ENCODE results near the gene DCTN3. TPM values are rescaled to one million over a fixed set of nuclear protein-coding genes. Genes with fewer than 3 reads are reported as not detected.

Gene DCTN3
- total and polyA plus RNA-seq, 10 of the 15 experiments (the other 5 are each of a cell fraction or from before 2014, with no cell fraction given) = 19.0 to 120 (median 71.8) TPM

DNA sequence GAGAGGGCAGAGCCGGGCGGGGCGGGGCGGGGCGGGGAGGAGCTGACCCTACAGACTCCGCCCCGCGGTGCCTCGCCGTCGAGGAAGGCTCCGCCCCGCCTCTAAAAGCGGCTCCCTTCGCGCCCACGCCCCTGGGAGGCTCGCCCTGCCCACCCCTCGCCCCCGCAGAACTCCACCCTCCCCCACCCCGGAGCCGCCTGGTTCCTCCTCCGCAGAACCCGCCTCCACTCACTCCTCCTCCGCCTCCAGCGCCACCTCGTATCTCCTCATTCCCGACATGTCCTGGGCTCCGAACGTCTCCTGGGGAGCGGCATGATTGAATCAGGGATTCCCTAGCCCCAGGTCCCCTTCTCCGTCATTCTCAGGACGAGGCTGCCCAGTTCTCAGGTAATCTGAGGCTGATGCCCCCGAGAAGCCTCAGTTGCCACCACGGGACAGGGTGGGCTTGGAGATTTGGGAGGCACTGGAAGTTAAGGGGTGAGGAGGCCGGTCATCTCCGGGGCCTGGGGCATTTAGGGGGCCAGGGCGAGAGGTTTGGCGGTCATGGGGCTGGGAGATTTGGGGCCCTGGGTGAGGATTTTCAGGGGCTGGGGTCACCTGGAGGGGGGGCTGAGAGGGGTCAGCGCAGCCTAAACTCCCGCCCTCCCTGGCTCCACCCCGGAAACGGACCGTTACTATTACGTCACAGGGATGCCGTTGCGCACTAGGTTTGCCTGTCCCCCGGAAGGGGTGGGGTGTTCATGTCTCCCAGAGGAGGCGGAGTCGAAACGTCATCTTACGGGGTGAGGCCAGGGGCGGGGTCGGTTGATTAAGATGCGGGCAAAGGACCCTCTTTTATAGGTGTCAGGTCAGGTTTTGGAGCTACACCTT, 45.3 kb upstream of the DCTN3 start:
- no peaks in the 10 kb centered on the region for H3K36me3 ChIP-seq (ENCODE audit: control insufficient read depth in 2 of 2, insufficient read depth in 2 of 2, low read length in 1 of 2)
- peak overlapping the region; percentile 82 for H2AFZ ChIP-seq (ENCODE audit: control insufficient read depth, low read depth, low read length)
- DNase-seq (ENCODE audit: low read depth, low spot score) (no peak), ATAC-seq (peak; percentile 92), FAIRE-seq (peak; percentile 91)
- SMC1A ChIA-PET (ENCODE audit: uncharacterized antibody, unreplicated experiment) = interaction anchor here (0.7 to 1.1 kb wide), 2 partner anchors 19 to 21 kb away, joined by 3 read pairs; no protein-coding TSS in a partner anchor
- peaks cover 9% of the 10 kb centered on the region for H3K4me1 ChIP-seq (ENCODE audit: control insufficient read depth, insufficient read depth, low read length)
- POLR2A ChIA-PET = no interaction called here
- H3K9ac ChIP-seq (ENCODE audit: control insufficient read depth, insufficient read depth, low read length) = peak overlapping the region; percentile 77; the same call in 1 of the 2 replicates
- H3K27me3 ChIP-seq (replicated peaks in 1 of 2; ENCODE audit: control insufficient read depth in 2 of 2, insufficient read depth in 2 of 2, low read length in 1 of 2) = no peaks in the 10 kb centered on the region
- H3K79me2 ChIP-seq (ENCODE audit: control insufficient read depth, insufficient read depth, low read length) = no peaks in the 10 kb centered on the region
- peak overlapping the region; percentile 47 for H3K27ac ChIP-seq (ENCODE audit: control insufficient read depth, insufficient read depth)
- CTCF ChIA-PET = interaction anchor here (0.6 to 3.2 kb wide), 14 partner anchors 9 to 289 kb away, joined by 3 to 23 read pairs (median 3); partner anchors contain the start of genes GALT, MYORG and SIGMAR1
- intact Hi-C loops (cut with micrococcal nuclease; ENCODE audit: unreplicated experiment) (no loop called here), in situ Hi-C loops (cut with MboI) (no loop called here)
- BruUV-seq (replicated peaks) = TSS peak; percentile 76
- peak overlapping the region; percentile 96 for H3K4me2 ChIP-seq (ENCODE audit: control insufficient read depth, insufficient read depth)
- RAD21 ChIA-PET (ENCODE audit: unreplicated experiment) = interaction anchor here (0.9 to 1.7 kb wide), 3 partner anchors 28 to 45 kb away, joined by 3 to 7 read pairs (median 5); partner anchors contain the start of genes DCTN3 and SIGMAR1
- H3K4me3 ChIP-seq = peak overlapping the region; percentile 97
- H4K20me1 ChIP-seq (ENCODE audit: control insufficient read depth, insufficient read depth) = no peaks in the 10 kb centered on the region
- H3K9me3 ChIP-seq (replicated peaks; ENCODE audit: control insufficient read depth, insufficient read depth, low read length) = no peaks in the 10 kb centered on the region; the same call in 2 of the 3 replicates
- WGBS (ENCODE audit: insufficient coverage, insufficient replicate concordance, low lambda C conversion rate, missing lambda C conversion rate) = 5% methylated on average over 32 of the region's 55 CpGs
- TF ChIP-seq MLLT1 (IDR thresholded peaks at IDR 0.05) (peak; percentile 44; the same call in 1 of the 2 replicates), SMARCA5 (IDR thresholded peaks at IDR 0.05) (peak; percentile 54; the same call in 1 of the 2 replicates), YY1 (IDR thresholded peaks at IDR 0.05; ENCODE audit: low read depth, low read length) (0 out of 2 replicates have a peak, but pooled peaks have one; percentile 28), GABPA (IDR thresholded peaks at IDR 0.05; ENCODE audit: low read depth) (peak; percentile 84), ATF7 (IDR thresholded peaks at IDR 0.05; ENCODE audit: low read depth) (peak; percentile 91), EGR1 (IDR thresholded peaks at IDR 0.05; ENCODE audit: borderline replicate concordance in 1 of 2, low read depth in 2 of 2, low read length in 2 of 2) (peak in 1 of 2 experiments; percentile 97; a peak in 2 of 3 replicates), CBFB (IDR thresholded peaks at IDR 0.05; ENCODE audit: low read depth) (no peak), POLR2A (IDR thresholded peaks at IDR 0.05; ENCODE audit: low read depth, low read length) (peak; percentile 54; the same call in 1 of the 2 replicates), SP1 (IDR thresholded peaks at IDR 0.05; ENCODE audit: low read depth, low read length) (peak; percentile 79), RELB (IDR thresholded peaks at IDR 0.05; ENCODE audit: low read depth) (peak; percentile 32; the same call in 1 of the 2 replicates), IKZF2 (IDR thresholded peaks at IDR 0.05) (peak in 1 of 2 experiments; percentile 36; a peak in 2 of 4 replicates), IRF3 (IDR thresholded peaks at IDR 0.05) (no peak), BMI1 (IDR thresholded peaks at IDR 0.05; ENCODE audit: borderline replicate concordance) (no peak)
- TF ChIP-seq, protein P1, sequence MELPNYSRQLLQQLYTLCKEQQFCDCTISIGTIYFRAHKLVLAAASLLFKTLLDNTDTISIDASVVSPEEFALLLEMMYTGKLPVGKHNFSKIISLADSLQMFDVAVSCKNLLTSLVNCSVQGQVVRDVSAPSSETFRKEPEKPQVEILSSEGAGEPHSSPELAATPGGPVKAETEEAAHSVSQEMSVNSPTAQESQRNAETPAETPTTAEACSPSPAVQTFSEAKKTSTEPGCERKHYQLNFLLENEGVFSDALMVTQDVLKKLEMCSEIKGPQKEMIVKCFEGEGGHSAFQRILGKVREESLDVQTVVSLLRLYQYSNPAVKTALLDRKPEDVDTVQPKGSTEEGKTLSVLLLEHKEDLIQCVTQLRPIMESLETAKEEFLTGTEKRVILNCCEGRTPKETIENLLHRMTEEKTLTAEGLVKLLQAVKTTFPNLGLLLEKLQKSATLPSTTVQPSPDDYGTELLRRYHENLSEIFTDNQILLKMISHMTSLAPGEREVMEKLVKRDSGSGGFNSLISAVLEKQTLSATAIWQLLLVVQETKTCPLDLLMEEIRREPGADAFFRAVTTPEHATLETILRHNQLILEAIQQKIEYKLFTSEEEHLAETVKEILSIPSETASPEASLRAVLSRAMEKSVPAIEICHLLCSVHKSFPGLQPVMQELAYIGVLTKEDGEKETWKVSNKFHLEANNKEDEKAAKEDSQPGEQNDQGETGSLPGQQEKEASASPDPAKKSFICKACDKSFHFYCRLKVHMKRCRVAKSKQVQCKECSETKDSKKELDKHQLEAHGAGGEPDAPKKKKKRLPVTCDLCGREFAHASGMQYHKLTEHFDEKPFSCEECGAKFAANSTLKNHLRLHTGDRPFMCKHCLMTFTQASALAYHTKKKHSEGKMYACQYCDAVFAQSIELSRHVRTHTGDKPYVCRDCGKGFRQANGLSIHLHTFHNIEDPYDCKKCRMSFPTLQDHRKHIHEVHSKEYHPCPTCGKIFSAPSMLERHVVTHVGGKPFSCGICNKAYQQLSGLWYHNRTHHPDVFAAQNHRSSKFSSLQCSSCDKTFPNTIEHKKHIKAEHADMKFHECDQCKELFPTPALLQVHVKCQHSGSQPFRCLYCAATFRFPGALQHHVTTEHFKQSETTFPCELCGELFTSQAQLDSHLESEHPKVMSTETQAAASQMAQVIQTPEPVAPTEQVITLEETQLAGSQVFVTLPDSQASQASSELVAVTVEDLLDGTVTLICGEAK (IDR thresholded peaks at IDR 0.05; ENCODE audit: borderline replicate concordance) = peak; percentile 76

Measured in GM12878 (cell line).